ENCODE measurements around the gene ZMAT3.
"Not testable (repeated sequence)": the region's sequence is repeated elsewhere in the genome, so short reads cannot be mapped to it uniquely, and the experiment has no call there.

The ZMAT3 gene, protein sequence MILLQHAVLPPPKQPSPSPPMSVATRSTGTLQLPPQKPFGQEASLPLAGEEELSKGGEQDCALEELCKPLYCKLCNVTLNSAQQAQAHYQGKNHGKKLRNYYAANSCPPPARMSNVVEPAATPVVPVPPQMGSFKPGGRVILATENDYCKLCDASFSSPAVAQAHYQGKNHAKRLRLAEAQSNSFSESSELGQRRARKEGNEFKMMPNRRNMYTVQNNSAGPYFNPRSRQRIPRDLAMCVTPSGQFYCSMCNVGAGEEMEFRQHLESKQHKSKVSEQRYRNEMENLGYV

DNA sequence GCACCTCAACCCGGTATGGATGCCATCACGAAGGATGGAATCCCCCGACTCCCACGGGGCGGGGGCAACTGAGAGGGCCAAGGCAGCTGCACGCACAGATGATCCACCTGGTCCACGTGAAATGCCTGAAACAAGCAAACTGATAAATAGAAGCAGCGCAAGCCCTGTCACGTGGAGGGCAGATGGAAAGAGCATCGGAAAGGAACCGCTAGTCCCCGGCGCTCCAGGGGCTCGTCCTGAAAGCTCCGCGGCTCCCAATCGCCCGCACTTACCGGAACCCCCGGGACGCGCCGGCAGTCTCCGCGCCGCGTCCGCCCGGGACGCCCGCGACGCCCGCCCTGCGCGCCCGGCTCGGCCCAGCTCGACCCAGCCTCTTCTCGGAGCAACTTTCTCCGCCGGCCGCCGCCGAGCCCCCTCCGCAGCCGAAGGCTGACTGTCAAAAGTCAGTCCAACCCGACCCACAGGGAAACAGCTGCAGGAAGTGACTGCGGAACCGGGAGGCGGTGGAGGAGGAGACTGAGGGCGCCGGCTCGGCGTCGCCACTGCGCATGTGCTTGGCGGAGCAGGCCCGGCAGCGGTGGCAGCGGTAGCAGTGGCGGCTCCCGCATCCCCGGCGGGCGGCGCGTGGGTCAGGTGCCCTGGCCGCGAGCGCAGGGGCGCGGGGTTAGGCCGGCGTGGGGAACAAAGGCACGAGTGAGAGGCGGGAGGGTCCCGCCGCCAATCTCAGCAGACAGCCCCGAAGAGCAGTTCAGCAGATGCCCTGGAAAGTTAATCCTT is at the start of gene ZMAT3:
Gene ZMAT3 (minus strand): TSS at position 487 of the 777 bp plus-strand sequence. CDS start 4,057 bp downstream, outside the sequence.
- DNase-seq, result peak; percentile 86 to 88

DNA sequence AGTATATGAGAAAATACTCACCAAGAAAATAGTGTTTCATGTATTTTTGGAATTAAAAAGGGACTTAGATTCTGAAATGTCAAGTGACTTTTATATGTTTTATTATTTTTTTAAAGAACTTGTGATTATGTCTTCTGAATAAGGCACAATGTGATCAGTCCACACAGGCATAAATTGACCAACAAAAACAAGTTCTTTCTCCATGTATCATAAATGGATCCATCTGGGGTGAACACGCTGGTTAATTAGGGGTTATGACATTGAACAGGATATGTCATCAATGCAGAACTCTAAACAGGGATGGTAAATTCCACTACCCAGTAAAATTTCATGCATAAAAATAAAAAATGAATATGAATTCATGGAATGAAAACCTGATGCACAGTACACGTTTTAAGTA is 45.2 kb upstream of the ZMAT3 start:
- no peak for DNase-seq

DNA sequence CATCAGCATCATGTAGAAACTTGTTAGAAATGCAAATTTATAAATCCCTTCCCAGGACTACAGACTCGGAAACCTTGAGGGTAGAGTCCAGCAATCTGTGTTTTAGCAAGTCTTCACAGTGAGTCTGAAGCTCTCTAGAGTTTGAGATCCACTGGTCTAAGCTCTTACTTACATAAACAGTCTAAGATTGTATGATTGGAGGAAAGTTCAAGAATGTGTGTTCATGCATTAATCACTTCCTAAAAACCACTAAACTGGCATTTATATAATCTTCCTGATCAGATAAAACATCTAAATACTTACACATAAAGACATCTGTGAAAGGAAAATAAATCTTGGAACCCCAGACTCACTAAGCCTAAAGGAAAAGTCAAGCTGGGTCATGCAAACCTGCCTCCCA is 43.8 kb upstream of the ZMAT3 start:
- DNase-seq, result not testable (repeated sequence)

DNA sequence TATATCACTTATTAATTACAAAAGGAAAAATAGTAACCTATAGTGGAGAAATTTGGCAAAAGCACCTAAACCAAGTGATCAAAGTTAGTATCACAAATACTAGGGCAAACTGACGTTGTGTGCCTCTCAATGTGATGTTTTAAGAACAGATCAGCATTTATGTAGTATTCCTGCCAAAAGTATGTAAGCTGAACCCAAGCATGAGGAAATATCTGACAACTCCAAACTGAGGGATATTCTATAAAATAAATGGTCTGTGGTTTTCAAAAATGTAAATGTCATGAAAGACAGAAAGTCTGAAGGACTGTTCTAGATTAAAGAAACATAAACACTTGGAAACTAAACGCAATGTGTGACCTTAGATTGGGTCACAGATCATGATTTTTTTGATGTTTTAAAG is 42.3 kb upstream of the ZMAT3 start:
- no peak for DNase-seq

DNA sequence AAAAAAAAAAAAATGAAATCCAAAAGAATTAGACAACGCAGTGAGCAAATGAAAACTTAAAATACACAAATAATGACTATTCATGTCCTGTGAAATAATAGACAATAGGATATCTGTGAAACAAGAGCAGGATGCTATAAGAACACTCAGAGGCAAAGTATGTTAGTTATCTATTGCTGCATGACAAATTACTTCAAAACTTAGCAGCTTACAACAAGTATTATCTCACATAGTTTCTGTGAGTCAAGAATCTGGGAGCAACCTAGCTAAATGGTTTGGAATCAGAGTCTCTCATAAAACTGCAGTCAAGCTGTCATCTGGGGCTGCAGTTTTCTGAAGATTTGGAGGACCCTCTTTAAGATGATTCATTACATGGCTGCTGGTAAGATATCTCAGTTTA is 36.5 kb upstream of the ZMAT3 start:
- DNase-seq, result no peak

DNA sequence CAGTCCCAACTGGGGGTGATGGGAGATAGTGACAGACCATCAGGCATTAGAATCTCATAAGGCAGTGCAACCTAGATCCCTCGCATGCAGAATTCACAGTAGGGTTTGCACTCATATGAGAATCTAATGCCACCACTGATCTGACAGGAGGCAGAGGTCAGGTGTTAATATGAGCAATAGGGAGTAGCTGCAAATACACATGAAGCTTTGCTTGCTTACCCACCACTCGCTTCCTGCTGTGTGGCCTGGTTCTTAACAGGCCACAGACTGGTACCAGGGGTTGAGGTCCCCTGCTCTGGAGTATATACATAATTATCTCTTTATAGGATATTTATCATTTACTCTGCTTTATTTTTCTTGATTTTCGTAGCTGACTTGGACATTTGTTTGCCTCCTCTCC is 36.0 kb upstream of the ZMAT3 start:
- DNase-seq, result no peak

DNA sequence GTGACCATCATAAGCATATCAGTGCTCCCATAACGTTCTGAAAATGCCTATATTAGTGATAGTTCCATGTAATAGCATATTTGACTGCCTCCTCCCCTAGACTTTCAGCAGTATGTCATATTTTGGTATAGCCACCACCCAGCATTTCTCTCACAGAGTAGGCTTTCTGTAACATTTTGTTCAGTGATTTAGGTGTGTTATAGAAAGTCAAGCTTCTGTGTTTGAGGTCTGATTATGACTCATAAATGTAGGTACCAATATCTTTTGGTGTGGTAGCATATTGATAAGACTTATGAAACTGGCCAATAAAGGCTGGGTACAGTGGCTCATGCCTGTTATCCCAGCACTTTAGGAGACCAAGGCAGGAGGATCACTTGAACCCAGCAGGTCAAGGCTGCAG is 34.3 kb upstream of the ZMAT3 start:
- no peak for DNase-seq

DNA sequence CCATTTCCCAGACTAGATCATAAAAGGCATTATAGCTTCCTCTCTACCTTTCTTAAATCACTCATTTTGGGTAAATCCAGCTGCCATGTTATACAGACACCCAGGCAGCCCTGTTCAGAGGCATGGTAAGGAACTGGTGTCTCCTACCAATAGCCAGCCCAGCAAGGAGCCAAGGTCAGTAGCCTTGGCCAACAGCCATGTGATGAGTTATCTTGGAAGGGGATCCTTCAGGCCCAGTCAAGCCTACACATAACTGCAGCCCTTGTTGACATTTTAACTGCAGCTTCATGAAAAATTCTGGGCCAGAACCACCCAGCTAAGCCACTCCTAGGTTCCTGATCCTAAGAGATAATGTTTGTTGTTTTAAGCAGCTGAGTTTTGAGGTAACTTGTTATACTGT is 29.0 kb upstream of the ZMAT3 start:
- DNase-seq, result no peak

DNA sequence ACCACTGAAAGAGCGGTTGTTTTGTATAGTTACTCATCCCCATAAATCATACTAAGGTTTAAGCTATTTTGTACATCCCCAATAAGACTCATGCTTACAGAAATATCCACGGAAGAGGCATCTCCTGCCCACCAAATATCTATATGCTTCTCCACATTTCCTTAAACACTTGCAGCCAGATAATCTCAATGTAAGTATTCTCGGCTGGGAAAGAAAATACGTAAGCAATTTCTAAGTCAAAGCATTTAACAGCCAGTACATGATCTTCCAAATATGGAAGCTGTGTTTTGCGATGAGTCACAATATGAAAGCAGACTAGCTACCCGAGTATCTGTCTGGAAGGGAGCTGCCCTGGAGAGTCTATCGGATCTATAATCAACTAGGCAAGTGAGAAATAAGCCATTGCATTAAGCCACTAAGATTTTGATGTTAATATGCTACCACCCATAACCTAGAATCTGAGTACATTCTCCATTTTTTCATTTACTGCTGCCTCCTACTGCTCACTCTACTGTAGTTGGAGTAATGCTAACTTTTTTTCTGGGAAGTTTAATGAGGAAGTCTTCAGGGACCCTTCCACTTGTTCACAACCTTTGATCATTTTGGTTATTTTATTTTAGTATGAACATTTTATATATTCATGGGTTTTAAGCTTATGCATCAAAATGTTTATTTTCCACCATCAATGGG is 26.9 kb upstream of the ZMAT3 start:
- no peak for DNase-seq

DNA sequence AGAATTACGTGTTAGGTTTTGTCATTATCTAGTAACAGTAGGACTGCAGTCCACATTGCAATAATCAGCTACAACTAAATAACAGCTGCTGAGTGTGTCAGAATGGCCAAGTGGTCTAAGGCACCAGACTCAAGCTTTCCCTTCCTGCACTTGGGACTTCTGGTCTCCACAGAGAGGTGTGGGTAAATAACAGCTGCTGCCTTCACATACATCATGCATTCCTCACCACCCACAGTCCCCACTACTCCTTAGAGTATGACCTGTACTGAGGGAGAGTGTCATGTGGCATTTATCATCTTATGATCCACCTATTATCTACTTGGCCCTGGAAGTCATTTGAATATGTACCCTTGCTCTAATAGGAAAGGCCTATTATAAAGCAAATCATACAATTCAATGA is 22.2 kb upstream of the ZMAT3 start:
- DNase-seq, result no peak

DNA sequence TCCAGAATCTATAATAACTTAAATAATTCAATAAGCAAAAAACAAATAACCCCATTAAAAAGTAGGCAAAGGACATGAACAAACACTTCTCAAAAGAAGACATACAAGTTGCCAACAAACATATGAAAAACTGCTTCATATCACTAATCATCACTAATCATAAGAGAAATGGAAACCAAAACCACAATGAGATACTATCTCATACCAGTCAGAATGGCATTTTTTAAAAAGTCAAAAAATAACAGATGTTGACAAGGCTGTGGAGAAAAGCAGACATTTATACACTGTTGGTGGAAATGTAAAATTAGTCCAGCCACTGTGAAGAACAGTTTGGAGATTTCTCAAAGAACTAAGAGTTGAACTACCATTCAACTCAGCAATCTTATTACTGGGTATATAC is 19.5 kb upstream of the ZMAT3 start:
- peak in 1 of 2 donors; percentile 10 for DNase-seq

DNA sequence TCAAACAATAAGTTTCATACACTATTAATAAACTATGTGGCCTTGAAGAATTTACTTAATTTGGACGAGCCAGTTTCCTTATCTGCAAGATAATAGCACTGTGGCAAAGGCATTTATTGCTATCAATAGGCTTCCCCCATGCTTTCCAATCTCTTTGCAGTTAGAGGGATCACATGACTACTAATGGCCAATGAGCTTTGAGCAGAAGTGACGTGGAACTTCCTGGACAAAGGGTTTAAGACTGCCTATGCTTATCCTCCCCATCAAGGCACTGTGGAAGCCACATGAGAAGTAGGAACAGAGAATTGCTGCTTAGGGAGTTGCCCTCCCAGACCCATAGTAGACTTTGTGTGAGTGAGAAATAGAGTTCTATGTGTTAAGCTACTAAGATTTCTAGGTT is 16.7 kb upstream of the ZMAT3 start:
- DNase-seq, result no peak

DNA sequence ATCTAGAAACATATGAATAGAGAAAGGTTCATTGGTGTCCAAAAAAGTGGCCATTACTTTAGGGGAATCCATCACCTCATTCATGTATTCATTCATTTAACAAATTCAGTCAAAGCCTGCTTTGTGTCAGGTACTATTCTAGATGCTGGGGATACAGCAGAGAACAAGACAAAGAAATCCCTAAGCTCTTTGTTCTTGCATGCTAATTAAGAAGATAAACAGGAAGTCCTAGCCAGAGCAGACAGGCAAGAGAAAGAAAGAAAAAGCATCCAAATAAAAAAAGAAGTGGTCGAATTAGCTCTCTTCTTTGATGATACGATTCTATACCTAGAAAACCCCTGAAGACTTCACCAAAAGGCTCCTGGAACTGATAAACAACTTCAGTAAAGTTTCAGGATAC is 12.4 kb upstream of the ZMAT3 start:
- no peak for DNase-seq

DNA sequence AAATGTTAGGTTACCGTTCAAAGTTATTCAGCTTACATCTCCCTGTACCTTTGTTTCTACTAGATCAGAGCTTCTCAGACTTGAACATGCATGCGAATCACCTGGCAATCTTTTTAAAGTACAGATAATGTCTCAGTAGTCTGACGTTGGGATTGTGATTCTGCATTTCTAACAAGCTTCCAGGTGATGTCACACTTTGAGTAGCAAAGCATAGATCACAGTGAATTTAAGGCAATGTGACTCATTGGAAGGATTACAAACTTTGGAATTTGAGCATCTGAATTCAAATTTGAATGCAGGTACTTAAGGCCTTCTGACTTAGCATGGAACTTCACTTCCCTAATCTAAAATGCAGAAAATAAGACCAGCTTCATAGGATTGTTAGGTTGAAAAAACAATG is 10.8 kb upstream of the ZMAT3 start:
- DNase-seq, result no peak

DNA sequence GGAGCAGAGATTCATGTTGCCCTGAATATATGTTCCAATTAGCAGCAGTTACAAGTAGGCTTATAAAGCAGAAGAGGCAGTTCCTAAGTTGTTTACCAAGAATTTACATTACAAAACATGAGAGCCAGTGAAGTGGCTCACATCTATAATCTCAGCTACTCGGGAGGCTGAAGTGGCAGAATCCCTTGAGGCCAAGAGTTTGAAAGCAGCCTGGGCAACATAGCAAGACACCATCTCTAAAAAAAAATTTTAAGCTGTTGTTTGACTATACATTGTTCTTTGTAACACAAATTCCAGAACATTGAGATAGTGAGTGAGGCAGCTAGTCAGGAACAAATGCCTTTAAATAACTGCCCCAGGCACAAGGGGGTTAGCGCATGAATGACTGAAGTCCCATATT is 10.3 kb upstream of the ZMAT3 start:
- no peak for DNase-seq

DNA sequence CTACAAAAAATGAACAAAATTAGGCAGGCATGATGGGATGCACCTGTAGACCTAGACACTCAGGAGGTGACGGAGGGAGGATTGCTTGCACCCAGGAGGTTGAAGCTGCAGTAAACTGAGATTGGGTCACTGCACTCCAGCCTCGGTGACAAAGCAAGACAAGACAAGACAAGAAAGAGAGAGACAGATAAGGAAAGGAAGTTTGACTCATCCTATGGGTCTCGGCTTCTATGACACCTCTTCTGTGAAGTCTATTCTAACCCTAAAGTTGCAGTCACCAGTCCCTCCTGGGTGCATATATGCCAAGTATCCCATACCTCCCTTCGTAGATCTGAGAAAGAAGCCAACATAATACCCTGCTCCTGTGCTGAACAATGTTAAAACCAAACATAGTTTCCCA is 7.9 kb upstream of the ZMAT3 start:
- DNase-seq, result no peak

DNA sequence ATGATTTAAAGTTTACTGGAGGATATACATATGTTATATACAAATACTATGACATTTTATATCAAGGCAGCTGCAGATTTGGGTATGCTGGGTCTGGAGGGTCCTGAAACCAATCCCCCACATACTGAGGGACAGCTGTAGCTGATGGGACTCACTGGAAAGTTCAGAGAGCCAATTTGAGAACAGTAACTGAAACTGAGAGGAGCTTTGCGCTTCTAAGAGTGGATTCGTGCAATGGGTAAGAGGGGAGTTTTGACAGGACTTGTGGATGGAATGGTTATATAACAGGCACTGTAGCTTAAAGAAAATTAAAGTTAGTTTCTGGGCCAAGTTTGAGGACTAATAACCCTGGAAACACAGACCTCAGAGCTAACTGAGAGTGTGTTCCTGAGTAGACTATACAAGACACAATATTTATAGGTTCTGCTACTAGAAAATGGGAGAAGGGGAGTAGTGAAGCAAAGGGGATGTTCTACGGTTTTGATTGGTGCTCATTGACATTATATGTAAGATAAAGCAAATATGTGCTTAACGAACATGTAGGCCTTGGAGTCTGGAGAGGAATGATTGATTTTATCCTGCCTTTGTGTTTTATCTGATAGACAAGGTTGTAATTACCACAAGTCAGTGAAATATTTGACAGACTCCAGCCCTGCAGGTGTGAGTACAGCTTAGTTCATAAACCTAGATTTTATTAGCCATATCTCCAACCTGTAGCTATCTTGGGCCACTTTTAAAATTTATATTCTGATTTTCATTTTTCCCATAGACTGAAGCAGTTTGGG is 4.8 kb upstream of the ZMAT3 start:
- DNase-seq, result no peak

DNA sequence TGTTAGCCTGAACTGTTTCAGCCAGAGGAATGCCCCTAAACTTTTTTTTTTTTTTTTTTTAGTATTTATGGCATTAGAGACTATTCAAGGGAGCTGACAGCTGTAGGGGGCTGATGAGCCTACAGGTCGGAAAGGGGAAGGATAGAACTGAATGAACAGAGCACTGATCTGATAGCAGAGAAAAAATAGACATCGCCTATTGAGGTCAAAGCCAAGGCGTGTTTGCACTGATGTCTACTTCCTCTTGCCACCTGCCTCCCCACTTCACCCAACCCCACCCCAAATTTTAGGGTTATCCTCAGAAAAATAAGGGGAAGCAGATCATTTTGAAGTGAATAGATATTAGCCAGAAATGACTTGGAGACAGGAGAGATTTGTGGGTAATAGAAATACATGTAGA is 3.0 kb upstream of the ZMAT3 start:
- DNase-seq, result peak; percentile 14 to 30

DNA sequence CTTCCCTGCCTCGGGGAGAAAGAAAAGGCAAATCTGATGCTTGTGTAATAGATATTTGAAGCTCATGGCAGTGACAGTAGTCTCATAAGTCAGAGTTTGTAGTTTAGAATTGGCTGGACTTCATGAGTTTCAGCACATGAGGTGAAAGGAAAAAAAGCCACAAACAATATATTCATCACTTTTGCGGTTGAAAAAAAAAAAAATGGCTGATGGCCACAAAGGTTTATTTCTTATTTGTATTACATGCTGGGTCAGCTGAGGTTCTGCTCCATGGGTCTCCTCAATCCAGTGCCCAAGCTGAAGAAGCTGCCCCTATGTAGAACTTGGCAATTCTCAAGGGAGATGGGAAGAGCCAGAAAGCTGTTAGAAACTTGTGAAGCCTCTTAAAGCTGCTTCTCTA is 2.2 kb upstream of the ZMAT3 start:
- DNase-seq, result no peak

DNA sequence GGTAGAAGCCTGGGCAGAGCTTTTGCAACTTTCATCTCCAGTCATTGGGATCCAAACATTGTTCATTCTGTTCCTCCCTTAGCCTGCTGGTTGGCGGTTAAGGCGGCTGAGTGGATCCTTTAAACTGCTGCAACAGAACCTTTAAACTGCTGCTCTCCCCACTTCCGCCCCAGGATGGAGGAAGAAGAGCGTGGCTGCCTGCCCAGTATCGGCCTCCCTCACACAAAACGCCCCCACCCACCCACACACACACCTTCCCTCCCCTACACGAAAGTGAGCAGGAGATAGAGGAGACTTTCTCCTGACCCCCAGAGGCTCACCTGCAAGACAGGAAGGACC is 460 bp upstream of the ZMAT3 start:
- peak; percentile 39 to 54 for DNase-seq

DNA sequence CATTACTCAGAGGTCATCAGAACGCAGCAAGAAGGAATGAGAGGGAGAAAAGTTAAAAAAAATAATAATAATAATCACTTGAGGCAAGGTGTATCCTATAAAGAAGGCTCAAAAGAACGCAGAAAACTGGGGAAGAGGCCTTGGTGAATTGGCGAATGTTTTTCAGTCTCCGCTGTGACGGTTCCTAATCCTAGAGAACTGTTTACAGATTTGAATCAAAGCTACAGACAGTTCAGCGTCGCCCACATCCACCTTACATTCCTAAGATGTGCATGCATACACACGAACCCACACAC is 634 bp downstream of the ZMAT3 start:
- DNase-seq, result no peak

DNA sequence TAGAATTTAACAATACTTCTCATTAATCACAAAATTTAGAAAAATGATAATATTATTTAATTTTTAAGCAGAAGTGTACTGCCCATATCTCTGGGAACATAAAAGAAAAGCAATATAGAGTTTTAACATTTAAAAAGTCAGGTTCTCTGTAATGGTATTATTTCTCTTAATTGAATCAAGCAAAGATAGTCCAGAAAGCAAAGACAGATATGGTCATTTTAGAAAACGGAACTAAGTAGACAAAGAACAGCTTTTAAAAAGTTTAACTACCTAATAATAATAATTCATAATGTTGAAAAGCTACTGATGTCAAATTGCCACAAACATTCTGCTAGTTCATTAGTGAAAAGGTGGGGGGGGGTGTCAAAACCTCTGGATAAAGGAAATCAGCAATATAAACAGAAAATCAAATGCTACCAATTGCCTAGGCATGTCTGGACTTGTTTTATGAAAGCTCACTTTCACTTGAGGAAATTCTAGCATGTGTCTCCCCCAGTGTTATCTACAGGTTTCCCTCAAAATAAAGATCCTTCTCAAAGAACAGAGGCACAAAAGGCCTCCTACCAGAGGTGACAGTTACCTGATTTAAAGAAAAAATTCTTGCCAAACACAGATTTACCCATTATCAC is 1.7 kb downstream of the ZMAT3 start:
- no peak for DNase-seq
